IgD-negative memory B cell (primary cell): ENCODE results near the gene PFKFB4. TPM values are rescaled to one million over a fixed set of nuclear protein-coding genes. Genes with fewer than 3 reads are reported as not detected.

Experiments used
- H3K27ac Mint-ChIP-seq, 3 donors: one replicate each; pipeline ENCODE4 v1.8.0; 2020 to 2022; ENCODE audit warnings: mild to moderate bottlenecking in 3 of 3, mixed read lengths in 3 of 3, moderate library complexity in 1 of 3
- H3K27me3 Mint-ChIP-seq: one replicate; pipeline ENCODE4 v1.8.0; 2021; ENCODE audit warnings: mixed read lengths
- H3K36me3 Mint-ChIP-seq: one replicate; pipeline ENCODE4 v1.8.0; 2020; ENCODE audit warnings: mild to moderate bottlenecking, mixed read lengths
- H3K4me1 Mint-ChIP-seq, 3 donors: one replicate each; pipeline ENCODE4 v1.8.0; 2020 to 2022; ENCODE audit warnings: mixed read lengths in 3 of 3, mild to moderate bottlenecking in 1 of 3
- H3K4me3 Mint-ChIP-seq, 4 donors: one replicate each; pipeline ENCODE4 v1.8.0; 2020 to 2022; ENCODE audit warnings: mild to moderate bottlenecking in 4 of 4, mixed read lengths in 4 of 4, moderate library complexity in 3 of 4
- H3K9me3 Mint-ChIP-seq, 3 donors: one replicate each; pipeline ENCODE4 v1.8.0; 2020 to 2021; ENCODE audit warnings: mixed read lengths in 3 of 3, mild to moderate bottlenecking in 1 of 3
- polyA plus RNA-seq: library from polyadenylated mRNA; unstranded; fragments of 300-500 nt; fragmentation: Illumina TruSeq; gene quantifications from one replicate; pipeline ENCODE4 v1.2.3, GENCODE V29; 2021

Gene PFKFB4
- polyA plus RNA-seq = 1.5 TPM

DNA sequence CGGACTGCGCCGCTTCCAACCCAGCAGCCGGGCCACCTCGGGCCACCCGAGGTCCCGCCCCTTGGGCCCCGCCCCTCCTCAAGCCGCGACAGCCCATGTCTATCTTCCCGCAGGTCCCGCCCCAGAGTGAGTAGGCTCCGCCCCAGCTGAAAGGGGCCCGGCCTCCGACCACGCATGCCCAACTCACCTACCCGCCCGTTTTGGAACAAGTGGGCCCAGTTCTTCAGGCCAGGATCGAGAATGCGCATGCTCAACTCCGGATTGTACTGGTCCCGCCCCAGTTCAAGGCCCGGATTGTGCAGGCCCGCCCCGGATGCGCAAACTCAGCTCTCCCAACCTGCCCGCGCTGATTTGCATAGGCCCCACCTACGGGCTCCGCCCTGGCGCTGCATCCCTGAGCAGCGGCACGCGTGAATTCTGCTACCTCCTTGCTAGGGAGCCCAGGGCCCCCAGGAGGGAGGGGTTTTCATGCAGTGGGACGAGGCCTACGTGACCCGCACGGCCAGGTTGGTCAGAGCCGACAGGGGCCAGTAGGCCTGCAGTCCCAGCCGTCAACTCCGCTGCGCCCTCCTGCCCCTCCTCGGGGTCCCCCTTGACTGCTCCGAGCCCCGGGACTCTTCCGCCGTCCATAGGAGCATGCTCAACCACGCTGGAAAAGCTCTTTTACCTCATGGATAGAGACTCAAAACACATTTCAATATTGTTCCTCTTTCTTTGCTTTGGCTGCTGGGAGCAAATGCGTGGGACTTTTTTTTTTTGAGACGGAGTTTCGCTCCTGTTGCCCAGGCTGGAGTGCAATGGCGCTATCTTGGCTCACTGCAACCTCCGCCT lies at the start of gene PFKFB4:
Gene PFKFB4, minus strand, starts transcription at position 8 of the 831 bp plus-strand sequence. CDS start 26 bp downstream, outside the sequence.
- Mint-ChIP-seq H3K27me3 (no peaks in the 10 kb centered on the region), H3K4me1 (peaks cover 14 to 22% (median 15%) of the 10 kb centered on the region in 3 donors), H3K27ac (peak within 1 kb of the TSS; percentile 51 to 93 (median 87)), H3K9me3 (no peaks in the 10 kb centered on the region), H3K4me3 (peak within 1 kb of the TSS; percentile 79 to 97 (median 90)), H3K36me3 (no peaks in the 10 kb centered on the region)

DNA sequence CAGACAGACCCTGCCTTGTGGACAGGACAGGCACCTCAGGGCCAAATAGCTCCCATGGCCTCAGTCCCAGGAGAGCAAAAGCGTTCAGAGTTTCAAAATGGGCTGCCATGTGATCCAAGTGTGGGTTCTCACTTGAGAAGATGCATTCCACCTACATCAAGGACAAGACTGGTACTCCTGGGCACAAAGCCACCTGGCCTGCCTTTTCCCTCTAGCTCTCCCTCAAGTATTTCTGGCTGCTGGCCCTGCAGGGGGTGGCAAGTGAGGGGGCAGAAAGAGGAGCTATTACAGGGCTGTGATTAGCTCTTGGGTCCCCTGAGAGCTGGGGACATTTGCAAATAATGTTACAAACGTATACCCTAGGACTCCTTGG lies 45.0 kb upstream of the PFKFB4 start:
- H3K27me3 Mint-ChIP-seq = no peaks in the 10 kb centered on the region
- H3K36me3 Mint-ChIP-seq = peaks cover 6% of the 10 kb centered on the region
- H3K4me3 Mint-ChIP-seq = no peak overlapping the region
- no peaks in the 10 kb centered on the region for H3K9me3 Mint-ChIP-seq
- peaks cover 0 to 5% (median 0%) of the 10 kb centered on the region in 3 donors for H3K4me1 Mint-ChIP-seq
- no peak overlapping the region for H3K27ac Mint-ChIP-seq

DNA sequence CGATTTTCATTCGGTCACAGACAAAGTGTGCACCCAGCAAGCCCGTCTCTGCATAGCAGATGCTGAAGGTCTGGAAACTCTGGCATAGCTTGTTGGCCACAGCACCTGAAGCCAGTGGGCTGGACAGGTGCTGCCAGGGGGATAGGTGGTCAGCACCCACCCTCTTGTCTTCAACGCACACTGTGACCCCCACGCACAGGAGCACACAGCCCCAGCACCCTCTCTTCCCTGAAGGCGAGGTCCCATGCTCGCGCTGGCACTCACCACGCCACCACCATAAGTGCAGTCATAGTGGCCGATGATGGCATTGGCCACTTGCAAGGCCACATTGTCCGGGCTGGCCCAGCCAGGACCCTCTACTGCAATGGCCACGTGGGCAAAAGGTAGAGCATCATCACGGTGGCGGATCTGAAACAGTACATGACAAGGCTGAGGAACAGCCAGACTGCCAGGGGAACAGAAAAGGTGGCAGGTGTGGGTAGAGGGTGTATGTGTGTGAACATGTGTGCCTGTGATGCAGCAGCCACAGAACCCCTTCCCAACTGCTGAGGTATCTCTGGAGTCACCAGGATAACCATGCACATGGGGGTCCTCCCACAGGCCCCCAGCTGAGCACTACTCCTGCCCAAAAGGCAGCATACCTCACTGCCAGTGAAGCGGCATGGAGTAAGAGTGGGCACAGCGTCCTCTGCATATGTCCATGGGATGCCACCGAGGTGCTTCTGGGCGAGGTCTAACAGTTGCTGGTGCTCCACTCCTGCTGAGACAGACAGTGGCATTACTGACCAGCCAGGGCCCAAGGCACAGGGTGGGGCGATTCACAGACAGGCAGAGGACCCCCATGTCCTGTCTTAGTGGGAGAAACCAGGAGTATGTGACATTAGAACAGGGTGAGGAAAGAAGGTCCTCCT lies 44.4 kb upstream of the PFKFB4 start:
- Mint-ChIP-seq H3K27ac (peak overlapping the region in 1 of 3 donors; percentile 23), H3K27me3 (peaks cover 4% of the 10 kb centered on the region), H3K9me3 (no peaks in the 10 kb centered on the region), H3K4me1 (peaks cover 0 to 5% (median 0%) of the 10 kb centered on the region in 3 donors), H3K36me3 (peaks cover 6% of the 10 kb centered on the region), H3K4me3 (no peak overlapping the region)

DNA sequence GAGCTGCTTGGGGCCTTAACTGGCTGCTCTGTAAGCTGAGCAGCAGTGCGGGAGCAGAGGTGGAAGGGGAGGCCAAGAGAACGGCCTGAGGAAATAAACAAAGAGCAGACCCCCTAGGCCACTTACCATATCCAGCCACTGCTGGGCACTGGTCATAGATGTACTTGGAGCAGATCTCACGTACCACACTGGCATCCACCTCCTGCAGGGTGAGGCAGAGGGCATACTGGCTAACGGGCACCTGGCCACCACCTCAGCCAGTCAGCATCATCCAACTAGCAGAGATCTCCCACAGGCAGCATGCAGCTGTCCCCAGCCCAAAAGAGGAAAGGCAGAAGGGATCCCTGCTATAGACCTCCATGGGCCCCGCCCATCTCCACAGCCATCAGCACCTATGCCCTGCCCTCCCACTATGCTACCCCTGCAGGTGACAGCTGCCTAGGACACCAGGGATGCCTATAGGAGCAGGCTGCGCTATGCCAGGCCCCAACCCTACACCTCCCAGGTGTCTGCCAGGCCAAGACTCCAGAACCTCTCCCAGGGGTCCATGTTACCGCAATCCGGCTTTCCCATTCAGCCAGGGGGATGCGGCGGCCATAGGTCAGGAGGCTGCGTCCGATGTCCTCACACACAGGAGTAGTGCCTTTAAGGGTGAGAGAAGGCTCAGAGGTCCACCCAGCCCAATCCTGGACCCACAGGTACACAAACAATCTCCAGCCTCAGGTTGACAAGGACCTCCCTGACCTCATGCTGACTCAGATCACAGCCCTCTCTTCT lies 43.1 kb upstream of the PFKFB4 start:
- Mint-ChIP-seq H3K4me1 (peaks cover 0 to 5% (median 0%) of the 10 kb centered on the region in 3 donors), H3K36me3 (peaks cover 6% of the 10 kb centered on the region), H3K9me3 (no peaks in the 10 kb centered on the region), H3K4me3 (no peak overlapping the region), H3K27ac (peak overlapping the region in 1 of 3 donors; percentile 67), H3K27me3 (peaks cover 10% of the 10 kb centered on the region)

DNA sequence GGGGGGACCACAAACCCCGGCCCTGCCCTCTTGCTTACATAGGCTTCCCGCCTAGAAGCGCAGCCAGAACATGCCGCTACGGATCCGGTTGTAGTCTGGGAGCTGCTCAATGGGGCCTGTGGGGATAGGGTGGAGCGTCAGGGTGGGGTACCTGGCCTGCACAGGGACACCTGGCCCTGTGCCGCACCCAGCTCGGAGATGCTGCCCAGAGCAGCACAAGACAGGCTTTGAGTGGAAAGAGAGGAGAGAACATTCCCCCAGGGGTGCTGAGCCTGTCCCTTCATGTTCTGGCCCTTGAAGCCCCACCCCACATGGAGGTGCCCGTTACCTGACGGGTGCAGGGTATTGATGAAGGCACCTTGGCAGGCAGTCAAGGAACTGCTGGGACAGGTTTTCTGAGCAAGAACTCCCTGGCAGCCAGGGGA lies 42.5 kb upstream of the PFKFB4 start:
- Mint-ChIP-seq H3K9me3 (no peaks in the 10 kb centered on the region), H3K4me1 (peaks cover 0 to 5% (median 3%) of the 10 kb centered on the region in 3 donors), H3K27ac (peak overlapping the region in 1 of 3 donors; percentile 67), H3K4me3 (peak overlapping the region in 1 of 4 donors; percentile 28), H3K27me3 (peaks cover 14% of the 10 kb centered on the region), H3K36me3 (peaks cover 6% of the 10 kb centered on the region)

DNA sequence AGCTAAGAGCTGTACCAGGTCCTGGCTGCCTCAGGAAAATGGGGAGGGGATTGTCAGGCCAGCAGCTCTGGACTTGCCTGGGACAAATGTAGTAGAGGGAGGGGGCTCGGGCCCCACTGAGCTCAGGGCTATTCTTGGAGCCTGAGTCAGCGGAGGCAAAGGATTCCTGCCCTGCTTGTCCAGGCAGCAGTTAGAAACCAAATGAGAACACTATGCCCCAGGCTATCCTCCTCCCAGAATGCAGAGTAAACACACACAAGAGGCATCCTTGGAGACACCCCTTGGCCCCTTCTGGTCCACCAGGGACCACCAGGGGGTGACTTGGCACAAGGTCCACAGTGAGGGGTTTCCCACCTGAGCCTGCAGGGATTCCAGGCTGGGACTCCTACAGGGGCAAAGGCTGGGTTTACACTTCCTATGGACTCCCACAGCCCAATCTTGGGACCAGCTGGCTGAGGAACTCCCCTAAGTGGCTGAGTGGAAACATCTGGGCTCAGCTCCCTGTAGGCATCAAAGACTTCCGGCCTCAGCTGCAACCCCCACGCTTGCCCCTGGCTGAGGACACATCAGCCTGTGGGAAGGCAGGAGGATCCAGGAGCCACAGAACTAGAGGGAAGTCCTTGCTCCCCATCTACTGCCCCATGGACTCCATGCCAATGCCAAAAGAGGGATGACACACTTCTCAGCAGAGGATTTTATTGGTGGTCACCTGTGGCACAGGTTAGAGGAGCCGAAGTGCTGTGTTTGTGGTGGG lies 41.9 kb upstream of the PFKFB4 start:
- H3K9me3 Mint-ChIP-seq = no peaks in the 10 kb centered on the region
- peaks cover 6% of the 10 kb centered on the region for H3K36me3 Mint-ChIP-seq
- peaks cover 0 to 5% (median 3%) of the 10 kb centered on the region in 3 donors for H3K4me1 Mint-ChIP-seq
- no peak overlapping the region for H3K4me3 Mint-ChIP-seq
- peaks cover 14% of the 10 kb centered on the region for H3K27me3 Mint-ChIP-seq
- H3K27ac Mint-ChIP-seq = no peak overlapping the region

DNA sequence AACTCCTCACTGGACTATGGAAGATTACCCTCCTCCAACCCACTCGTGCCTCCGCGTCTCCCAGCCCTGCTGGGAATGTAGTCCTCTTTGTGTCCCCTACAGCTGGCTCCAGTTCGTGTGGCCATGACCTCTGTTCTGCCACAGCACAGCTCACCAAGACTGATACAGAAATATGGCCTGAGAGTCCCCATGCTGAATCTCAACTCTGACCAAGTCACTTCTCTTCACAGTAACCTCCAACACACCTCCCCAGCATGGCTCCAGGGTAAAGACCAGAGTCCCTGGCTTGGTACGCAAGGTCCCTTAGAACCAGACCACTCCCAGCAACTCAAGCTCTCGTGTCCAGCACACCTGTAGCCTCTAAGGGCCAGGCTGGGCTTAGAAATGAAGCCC lies 40.8 kb upstream of the PFKFB4 start:
- Mint-ChIP-seq H3K4me3 (no peak overlapping the region), H3K36me3 (peaks cover 4% of the 10 kb centered on the region), H3K27me3 (peaks cover 17% of the 10 kb centered on the region), H3K27ac (peak overlapping the region in 1 of 3 donors; percentile 29), H3K4me1 (peaks cover 0 to 3% (median 0%) of the 10 kb centered on the region in 3 donors), H3K9me3 (no peaks in the 10 kb centered on the region)

DNA sequence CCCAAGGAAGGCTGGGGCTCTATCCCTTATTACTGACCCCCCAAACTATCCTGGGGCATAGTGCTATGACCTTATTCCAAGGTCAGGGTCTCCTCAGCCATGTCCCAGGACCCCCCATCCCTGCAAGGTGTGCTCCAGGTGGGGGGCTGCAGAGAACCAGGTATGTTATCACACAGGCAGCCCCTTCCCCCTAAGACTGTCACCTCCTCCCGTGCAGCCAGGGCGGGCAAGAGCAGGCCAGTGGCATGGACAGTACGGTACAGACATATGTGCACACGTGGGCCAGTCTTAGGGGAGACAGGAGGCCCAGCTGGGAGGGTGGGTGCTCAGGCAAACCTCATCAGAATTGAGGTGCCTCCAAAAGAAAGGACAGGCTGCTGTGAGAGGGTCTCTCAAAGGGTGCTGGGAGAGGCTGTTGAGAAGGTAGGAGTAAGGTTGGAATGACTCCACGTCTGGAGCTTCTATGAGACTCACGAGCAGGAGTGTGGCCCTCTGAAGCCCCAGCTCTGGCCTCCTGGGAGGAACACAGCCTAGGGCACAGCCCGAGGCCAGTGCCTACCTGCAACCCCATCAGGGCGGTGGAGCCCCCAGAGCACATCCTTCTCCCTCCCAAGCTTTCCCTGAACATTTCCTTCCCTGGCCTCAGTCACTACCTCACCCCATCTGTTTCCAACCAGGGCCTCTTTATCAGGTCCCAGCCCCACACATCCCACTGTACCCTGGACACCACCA lies 40.2 kb upstream of the PFKFB4 start:
- peak overlapping the region in 1 of 4 donors; percentile 9 for H3K4me3 Mint-ChIP-seq
- H3K4me1 Mint-ChIP-seq = peaks cover 0 to 3% (median 0%) of the 10 kb centered on the region in 3 donors
- peaks cover 4% of the 10 kb centered on the region for H3K36me3 Mint-ChIP-seq
- no peak overlapping the region for H3K27ac Mint-ChIP-seq
- no peaks in the 10 kb centered on the region for H3K9me3 Mint-ChIP-seq
- peaks cover 19% of the 10 kb centered on the region for H3K27me3 Mint-ChIP-seq

DNA sequence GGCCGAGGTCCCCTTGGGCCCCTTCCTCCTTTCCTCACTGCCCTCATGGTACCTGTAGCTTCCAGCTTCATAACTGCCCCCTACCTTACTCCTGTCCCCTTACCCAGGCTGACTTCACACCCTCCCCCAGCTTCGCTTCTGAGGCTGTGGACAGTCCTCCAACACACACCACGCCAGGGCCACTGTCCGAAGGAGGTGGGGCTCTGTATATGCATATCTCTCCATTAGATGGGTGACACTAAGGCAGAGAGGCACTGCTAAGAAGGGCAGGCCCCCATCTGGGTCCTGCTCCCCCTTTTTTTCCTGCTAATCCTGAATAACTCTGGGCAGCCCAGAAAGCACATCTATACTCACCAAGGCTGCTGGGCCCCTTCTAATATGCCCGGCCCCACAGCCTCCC lies 39.6 kb upstream of the PFKFB4 start:
- peaks cover 4% of the 10 kb centered on the region for H3K36me3 Mint-ChIP-seq
- peaks cover 22% of the 10 kb centered on the region for H3K27me3 Mint-ChIP-seq
- H3K27ac Mint-ChIP-seq = no peak overlapping the region
- no peaks in the 10 kb centered on the region for H3K9me3 Mint-ChIP-seq
- H3K4me1 Mint-ChIP-seq = peaks cover 0 to 3% (median 0%) of the 10 kb centered on the region in 3 donors
- H3K4me3 Mint-ChIP-seq = peak overlapping the region in 2 of 4 donors; percentile 9 to 75

DNA sequence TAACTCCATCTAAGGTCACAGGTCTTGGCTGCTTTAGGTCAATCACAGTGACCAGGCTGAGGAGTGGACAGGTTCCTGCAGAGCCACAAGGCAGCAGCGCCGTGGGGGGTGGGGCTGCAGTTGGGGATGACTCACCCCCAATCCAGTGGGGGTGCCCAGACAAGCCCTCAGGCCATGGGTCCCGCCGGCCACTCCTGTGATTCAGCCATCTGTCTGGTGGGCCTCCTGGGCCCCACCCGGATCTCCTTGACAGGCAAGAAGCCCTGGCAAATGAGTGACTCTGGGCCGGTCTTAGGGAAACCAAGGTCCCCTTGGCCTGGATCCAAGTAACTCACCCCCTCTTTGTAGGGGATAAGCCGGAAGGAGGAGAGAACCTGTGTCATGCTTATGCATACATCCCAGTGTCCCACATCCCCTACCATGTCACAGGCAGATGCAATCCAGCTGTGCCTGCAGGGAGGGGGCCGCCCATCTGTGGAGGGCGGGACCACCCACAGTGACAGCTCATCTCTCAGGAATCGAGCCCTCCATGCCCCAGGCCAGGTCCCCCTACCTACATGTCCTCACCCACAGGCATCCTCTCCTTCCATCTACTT lies 39.0 kb upstream of the PFKFB4 start:
- Mint-ChIP-seq H3K4me3 (peak overlapping the region in 2 of 4 donors; percentile 34 to 75), H3K9me3 (no peaks in the 10 kb centered on the region), H3K36me3 (peaks cover 4% of the 10 kb centered on the region), H3K4me1 (peaks cover 0 to 3% (median 0%) of the 10 kb centered on the region in 3 donors), H3K27ac (peak overlapping the region in 1 of 3 donors; percentile 27), H3K27me3 (peaks cover 26% of the 10 kb centered on the region)

DNA sequence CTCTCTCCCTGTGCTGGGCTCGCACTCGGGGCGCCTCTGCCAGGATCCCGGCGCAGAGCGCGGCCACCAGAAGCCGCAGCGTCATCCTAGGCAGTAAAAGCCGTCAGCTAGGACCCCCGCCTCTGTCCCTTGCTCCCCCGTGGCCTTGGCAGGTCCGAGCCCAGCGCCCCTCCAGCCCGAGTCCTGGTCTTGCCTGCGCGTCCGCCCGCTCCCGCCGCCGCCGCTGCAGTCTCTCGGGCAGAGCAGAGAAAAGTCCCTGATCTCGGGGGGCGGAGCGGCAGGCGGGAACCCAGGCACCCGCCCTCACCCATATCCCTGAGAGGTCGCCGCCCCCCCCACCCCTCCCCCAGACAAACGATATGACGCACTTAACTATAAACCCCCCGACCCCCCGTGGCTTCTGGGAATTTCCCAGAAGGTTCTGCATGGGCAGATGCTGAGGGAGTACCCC lies 38.5 kb upstream of the PFKFB4 start, which contains the start of gene COL7A1:
Gene COL7A1, minus strand, starts transcription at position 255 of the 451 bp plus-strand sequence. Its CDS starts 170 bp downstream, at position 85.
- peak within 1 kb of the TSS in 1 of 3 donors; percentile 77 for H3K27ac Mint-ChIP-seq
- H3K27me3 Mint-ChIP-seq = peaks cover 26% of the 10 kb centered on the region
- no peaks in the 10 kb centered on the region for H3K9me3 Mint-ChIP-seq
- peaks cover 0 to 3% (median 0%) of the 10 kb centered on the region in 3 donors for H3K4me1 Mint-ChIP-seq
- H3K4me3 Mint-ChIP-seq = peak within 1 kb of the TSS in 3 of 4 donors; percentile 41 to 87 (median 84)
- peaks cover 4% of the 10 kb centered on the region for H3K36me3 Mint-ChIP-seq

DNA sequence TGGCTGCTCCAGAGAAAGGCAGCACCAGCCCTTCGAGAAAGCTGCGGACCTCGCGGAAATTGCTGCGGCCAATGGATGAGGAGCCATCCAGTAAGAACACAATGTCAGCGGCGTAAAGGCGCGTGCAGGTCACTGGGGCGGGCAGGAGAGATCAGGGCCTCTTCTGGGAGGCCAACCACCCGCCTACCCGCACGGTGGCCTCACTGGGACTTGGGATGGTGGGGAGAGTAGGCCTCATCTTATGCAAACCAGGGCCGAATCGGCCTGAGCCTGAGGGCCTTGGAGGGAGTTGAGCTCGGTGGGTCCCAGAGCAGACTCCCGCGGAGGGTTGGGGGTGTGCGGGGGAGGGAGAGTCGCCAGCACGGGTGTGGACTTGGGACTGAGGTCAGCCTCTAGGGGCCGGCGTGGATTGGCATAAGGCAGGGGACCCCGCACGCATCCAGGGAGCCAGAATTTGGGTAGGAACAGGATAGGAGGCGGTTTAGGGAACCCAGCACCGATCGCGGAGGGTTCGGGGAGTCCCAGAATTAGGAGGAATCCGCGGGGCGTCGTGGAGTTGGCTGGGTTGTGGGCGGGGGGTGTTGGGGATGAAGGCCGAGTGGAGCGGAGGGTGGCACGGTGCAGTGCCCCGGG lies 37.9 kb upstream of the PFKFB4 start:
- Mint-ChIP-seq H3K27me3 (peaks cover 27% of the 10 kb centered on the region), H3K4me1 (peaks cover 0 to 3% (median 0%) of the 10 kb centered on the region in 3 donors), H3K9me3 (no peaks in the 10 kb centered on the region), H3K27ac (peak overlapping the region in 1 of 3 donors; percentile 77), H3K36me3 (peaks cover 4% of the 10 kb centered on the region), H3K4me3 (peak overlapping the region in 3 of 4 donors; percentile 41 to 87 (median 84))
